IMR-90 (cell line): ENCODE data around the gene RAC3. TPM values are rescaled to one million over a fixed set of nuclear protein-coding genes. Genes with fewer than 3 reads are reported as not detected.
A peak's percentile ranks its signal among the peaks of the same experiment; 100 is the strongest.

Source experiments
- ATAC-seq: fragments of 200-7000 bp; cut with Tn5 transposase; 2 replicates; pipeline ENCODE4 v1.9.1; 2020; ENCODE audit warnings: low read depth, mild to moderate bottlenecking, moderate library complexity
- BruUV-seq: library from RNA; stranded (reverse); fragments of 400-500 nt; replicated peaks from 2 replicates; lab custom pipeline; 2021; lab: Mats Ljungman, UMichigan
- CTCF ChIA-PET: fragments of 300-600 bp; formaldehyde crosslinking; extraction: SDS; loops from one replicate; lab custom pipeline; 2021; ENCODE audit warnings: antibody characterized with exemption; lab: Yijun Ruan, JAX
- POLR2A ChIA-PET: fragments of 300-600 bp; sonication (Branson Sonifier 250); formaldehyde crosslinking; loops from one replicate; lab custom pipeline; 2022; ENCODE audit warnings: antibody characterized with exemption; ENCODE audit not compliant: unreplicated experiment; lab: Charles Lee
- DNase-seq: peaks from one replicate; pipeline ENCODE4 v3.0.0; 2013
- H2AFZ ChIP-seq: replicated peaks from 2 replicates; pipeline ENCODE3; 2013; ENCODE audit warnings: low read length, mild to moderate bottlenecking; ENCODE audit not compliant: poor library complexity
- H2AK5ac ChIP-seq: 2 replicates; pipeline ENCODE4 v1.6.1; 2013; ENCODE audit warnings: low read depth, low read length, inconsistent platforms
- H2AK9ac ChIP-seq: replicated peaks from 2 replicates; pipeline ENCODE3; 2013; ENCODE audit warnings: mild to moderate bottlenecking, low read depth, low read length, moderate library complexity; ENCODE audit not compliant: poor library complexity
- H2BK120ac ChIP-seq: 2 replicates; pipeline ENCODE4 v1.6.1; 2013; ENCODE audit warnings: low read depth, low read length, inconsistent platforms
- H2BK15ac ChIP-seq: 3 replicates; pipeline ENCODE4 v1.6.1; 2013; ENCODE audit warnings: low read depth, low read length, inconsistent platforms
- H2BK20ac ChIP-seq: 2 replicates; pipeline ENCODE4 v1.6.1; 2013; ENCODE audit warnings: low read depth, mild to moderate bottlenecking, inconsistent platforms, low read length, moderate library complexity
- H2BK5ac ChIP-seq: 2 replicates; pipeline ENCODE4 v1.6.1; 2013; ENCODE audit warnings: mild to moderate bottlenecking, low read depth, low read length, inconsistent platforms; ENCODE audit not compliant: poor library complexity, severe bottlenecking
- H3K14ac ChIP-seq: replicated peaks from 2 replicates; pipeline ENCODE4 v1.6.1; 2013; ENCODE audit warnings: low read depth, low read length, inconsistent platforms
- H3K18ac ChIP-seq: 2 replicates; pipeline ENCODE4 v1.6.1; 2013; ENCODE audit warnings: low read depth, low read length, control low read depth
- H3K23ac ChIP-seq: 2 replicates; pipeline ENCODE4 v1.6.1; 2013; ENCODE audit warnings: low read depth, low read length, inconsistent platforms
- H3K27ac ChIP-seq: 2 replicates; pipeline ENCODE4 v1.5.1; 2013; ENCODE audit warnings: mild to moderate bottlenecking, control low read depth, low read length; ENCODE audit not compliant: insufficient read depth
- H3K27me3 ChIP-seq: 2 replicates; pipeline ENCODE4 v1.6.1; 2013; ENCODE audit warnings: low read length; ENCODE audit not compliant: control insufficient read depth, insufficient read depth
- H3K36me3 ChIP-seq: 2 replicates; pipeline ENCODE4 v1.6.1; 2013; ENCODE audit warnings: low read length, mixed read lengths; ENCODE audit not compliant: control insufficient read depth, insufficient read depth
- H3K4ac ChIP-seq: 2 replicates; pipeline ENCODE4 v1.6.1; 2013; ENCODE audit warnings: low read depth, low read length, inconsistent platforms
- H3K4me1 ChIP-seq: 2 replicates; pipeline ENCODE4 v1.6.1; 2013; ENCODE audit warnings: low read length, mixed read lengths; ENCODE audit not compliant: control insufficient read depth, insufficient read depth
- H3K4me2 ChIP-seq: 2 replicates; pipeline ENCODE4 v1.6.1; 2013; ENCODE audit warnings: low read depth, mild to moderate bottlenecking, control low read depth, low read length, moderate library complexity
- H3K4me3 ChIP-seq: 2 replicates; pipeline ENCODE4 v1.5.1; 2013; ENCODE audit warnings: low read depth, mild to moderate bottlenecking, control low read depth, low read length, moderate library complexity; ENCODE audit not compliant: insufficient read depth
- H3K56ac ChIP-seq: 2 replicates; pipeline ENCODE4 v1.6.1; 2013; ENCODE audit warnings: low read length, inconsistent platforms; ENCODE audit not compliant: insufficient read depth; ENCODE audit errors: extremely low read depth
- H3K79me1 ChIP-seq, 2 experiments: 2 replicates each; pipeline ENCODE4 v1.6.1; 2013; ENCODE audit warnings: low read length in 2 of 2, inconsistent platforms in 1 of 2, low read depth in 1 of 2
- H3K9ac ChIP-seq: 2 replicates; pipeline ENCODE4 v1.6.1; 2013; ENCODE audit warnings: low read depth, low read length, control low read depth
- H3K9me1 ChIP-seq: 2 replicates; pipeline ENCODE4 v1.6.1; 2013; ENCODE audit warnings: low read length, inconsistent platforms; ENCODE audit not compliant: insufficient read depth
- H3K9me3 ChIP-seq: 2 replicates; pipeline ENCODE4 v1.6.1; 2013; ENCODE audit warnings: low read length; ENCODE audit not compliant: control insufficient read depth, insufficient read depth
- H4K20me1 ChIP-seq: 2 replicates; pipeline ENCODE4 v1.6.1; 2013; ENCODE audit warnings: low read length, inconsistent platforms; ENCODE audit not compliant: insufficient read depth
- H4K5ac ChIP-seq: 2 replicates; pipeline ENCODE4 v1.6.1; 2013; ENCODE audit warnings: mild to moderate bottlenecking, low read depth, low read length, control low read depth
- H4K8ac ChIP-seq, 2 experiments: 2 replicates each; pipeline ENCODE4 v1.6.1; 2013; ENCODE audit warnings: low read depth in 2 of 2, low read length in 2 of 2, control low read depth in 1 of 2, inconsistent platforms in 1 of 2
- H4K91ac ChIP-seq: 2 replicates; pipeline ENCODE4 v1.6.1; 2013; ENCODE audit warnings: low read depth, low read length, inconsistent platforms; ENCODE audit not compliant: insufficient read depth
- CEBPB ChIP-seq: IDR thresholded peaks from 2 replicates; pipeline ENCODE4 v1.6.1; 2012; ENCODE audit warnings: low read depth, low read length, improper control_type of control experiment
- MAZ ChIP-seq: IDR thresholded peaks from 2 replicates; pipeline ENCODE4 v1.6.1; 2012; ENCODE audit warnings: low read depth, mild to moderate bottlenecking, low read length, improper control_type of control experiment, moderate library complexity, borderline replicate concordance
- MXI1 ChIP-seq: IDR thresholded peaks from 2 replicates; pipeline ENCODE4 v1.6.1; 2012; ENCODE audit warnings: low read depth, mild to moderate bottlenecking, low read length, moderate library complexity, borderline replicate concordance
- RCOR1 ChIP-seq: IDR thresholded peaks from 2 replicates; pipeline ENCODE4 v1.6.1; 2012; ENCODE audit warnings: mild to moderate bottlenecking, low read length, improper control_type of control experiment; ENCODE audit not compliant: insufficient replicate concordance
- WGBS, 2 experiments: methylation state at CpG; one replicate each; pipeline versions ENCODE4 v1.1.5 to v1.1.7; 2013; ENCODE audit warnings: missing lambda C conversion rate in 2 of 2; ENCODE audit not compliant: insufficient read length in 1 of 2; ENCODE audit errors: extremely low coverage in 2 of 2; 5-methylcytosine and 5-hydroxymethylcytosine counted together
- dilution Hi-C: fragments of 300-500 bp; cut with HindIII; formaldehyde crosslinking; loops from one replicate; pipeline ENCODE4 v1.14.3; 2018; ENCODE audit warnings: low sequenced_read_pairs; ENCODE audit not compliant: unreplicated experiment
- in situ Hi-C: fragments of 300-500 bp; cut with MboI; formaldehyde crosslinking; loops from 3 replicates; pipeline ENCODE4 v1.14.3; 2019; ENCODE audit warnings: low sequenced_read_pairs, inconsistent platforms, mixed read lengths
- intact Hi-C: fragments of 100-400 bp; cut with micrococcal nuclease; formaldehyde crosslinking; loops from 2 replicates; pipeline ENCODE4 v1.10.0; 2022
- polyA plus RNA-seq, 3 experiments: library from polyadenylated mRNA; depleted of rRNA; stranded (reverse); fragments of >200 nt; gene quantifications; 2 replicates each; pipeline ENCODE4 v1.2.3, GENCODE V29; 2012; ENCODE audit warnings: low replicate concordance in 1 of 3
- total RNA-seq: library from RNA; depleted of rRNA; stranded (reverse); fragments of >200 nt; gene quantifications from 2 replicates; pipeline ENCODE4 v1.2.3, GENCODE V29; 2012
- TF ChIP-seq, protein P1 (sequence below): conservative IDR thresholded peaks from 2 replicates; pipeline ENCODE4 v1.5.1; 2012; ENCODE audit warnings: mild to moderate bottlenecking, low read depth, low read length, improper control_type of control experiment
- TF ChIP-seq, protein P2 (sequence below): fragments of 150-350 bp; IDR thresholded peaks from 2 replicates; pipeline ENCODE4 v1.6.1; 2017; ENCODE audit warnings: mild to moderate bottlenecking, antibody characterized with exemption, low read length, low read depth

Gene RAC3
- total and polyA plus RNA-seq, 2 of the 4 experiments (the other 2 are of a cell fraction) = 5.7 to 23.4 TPM

DNA sequence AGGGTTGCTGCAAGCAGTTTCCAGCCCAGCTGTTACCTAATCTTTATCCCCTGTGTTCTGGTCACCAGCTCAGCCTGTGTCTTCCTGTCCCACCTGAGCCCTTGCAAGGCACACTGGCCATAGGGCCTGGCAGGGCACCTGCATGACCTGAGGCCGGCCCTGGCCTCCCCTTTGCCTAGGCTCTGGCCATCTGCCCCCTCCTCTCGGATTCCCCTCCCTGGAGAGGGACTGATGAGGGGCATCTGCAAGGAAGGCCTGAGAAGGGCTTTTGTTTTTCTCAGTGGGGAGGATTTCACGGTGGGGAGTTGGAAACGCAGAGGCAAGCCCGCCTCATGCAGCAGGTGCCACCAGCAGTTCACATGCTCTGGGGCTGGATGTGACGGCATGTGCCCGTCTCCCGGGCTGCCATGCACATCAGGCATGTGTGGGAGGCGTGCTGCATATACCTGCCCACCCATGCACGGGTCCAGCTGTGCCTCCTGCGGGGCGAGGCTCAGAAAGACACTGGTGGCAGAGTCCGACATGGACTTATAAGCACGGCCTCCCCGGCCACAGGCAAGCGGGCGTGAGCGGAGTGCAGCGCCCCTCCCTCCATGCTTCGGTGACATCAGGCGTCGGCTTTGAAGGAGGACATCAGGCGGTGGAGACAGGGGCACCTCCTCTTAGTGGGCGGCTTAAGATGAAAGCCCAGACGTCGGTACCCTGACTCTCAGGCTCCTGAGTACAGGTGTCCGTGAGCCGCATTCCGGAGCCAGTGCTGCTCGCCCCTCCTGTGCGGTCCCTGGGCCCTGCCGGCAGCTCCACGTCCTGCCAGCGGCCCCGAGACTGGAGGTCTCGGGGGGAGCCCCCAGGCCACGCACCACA, 37.5 kb upstream of the RAC3 start:
- Histone ChIP-seq H2AK9ac (peak overlapping the region; percentile 19), H3K18ac (no peak overlapping the region), H3K27me3 (no peaks in the 10 kb centered on the region), H3K4me3 (no peak overlapping the region), H3K27ac (no peak overlapping the region), H3K9ac (no peak overlapping the region), H3K9me3 (no peaks in the 10 kb centered on the region), H3K23ac (no peak overlapping the region), H3K4me2 (no peak overlapping the region), H2BK120ac (no peak overlapping the region), H3K56ac (no peak overlapping the region), H4K20me1 (peaks cover 6% of the 10 kb centered on the region), H3K4ac (no peak overlapping the region), H3K79me1 (peaks cover 9 to 27% of the 10 kb centered on the region in 2 experiments; a peak in 3 of 4 replicates), H2BK5ac (no peak overlapping the region), H4K5ac (no peak overlapping the region), H4K8ac (no peak overlapping the region), H4K91ac (no peak overlapping the region), H2AK5ac (no peak overlapping the region; the same call in 1 of the 2 replicates), H3K14ac (no peak overlapping the region), H2AFZ (peak overlapping the region; percentile 10), H2BK15ac (no peak overlapping the region), H3K36me3 (peaks cover 10% of the 10 kb centered on the region), H2BK20ac (no peak overlapping the region), H3K9me1 (no peaks in the 10 kb centered on the region), H3K4me1 (peaks cover 13% of the 10 kb centered on the region)
- no TSS peak for BruUV-seq
- ATAC-seq (no peak), DNase-seq (no peak)
- POLR2A ChIA-PET = no interaction called here
- TF ChIP-seq, protein P1, sequence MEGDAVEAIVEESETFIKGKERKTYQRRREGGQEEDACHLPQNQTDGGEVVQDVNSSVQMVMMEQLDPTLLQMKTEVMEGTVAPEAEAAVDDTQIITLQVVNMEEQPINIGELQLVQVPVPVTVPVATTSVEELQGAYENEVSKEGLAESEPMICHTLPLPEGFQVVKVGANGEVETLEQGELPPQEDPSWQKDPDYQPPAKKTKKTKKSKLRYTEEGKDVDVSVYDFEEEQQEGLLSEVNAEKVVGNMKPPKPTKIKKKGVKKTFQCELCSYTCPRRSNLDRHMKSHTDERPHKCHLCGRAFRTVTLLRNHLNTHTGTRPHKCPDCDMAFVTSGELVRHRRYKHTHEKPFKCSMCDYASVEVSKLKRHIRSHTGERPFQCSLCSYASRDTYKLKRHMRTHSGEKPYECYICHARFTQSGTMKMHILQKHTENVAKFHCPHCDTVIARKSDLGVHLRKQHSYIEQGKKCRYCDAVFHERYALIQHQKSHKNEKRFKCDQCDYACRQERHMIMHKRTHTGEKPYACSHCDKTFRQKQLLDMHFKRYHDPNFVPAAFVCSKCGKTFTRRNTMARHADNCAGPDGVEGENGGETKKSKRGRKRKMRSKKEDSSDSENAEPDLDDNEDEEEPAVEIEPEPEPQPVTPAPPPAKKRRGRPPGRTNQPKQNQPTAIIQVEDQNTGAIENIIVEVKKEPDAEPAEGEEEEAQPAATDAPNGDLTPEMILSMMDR = no peak
- TF ChIP-seq MAZ (no peak), MXI1 (no peak), CEBPB (no peak), RCOR1 (no peak)
- TF ChIP-seq, protein P2, sequence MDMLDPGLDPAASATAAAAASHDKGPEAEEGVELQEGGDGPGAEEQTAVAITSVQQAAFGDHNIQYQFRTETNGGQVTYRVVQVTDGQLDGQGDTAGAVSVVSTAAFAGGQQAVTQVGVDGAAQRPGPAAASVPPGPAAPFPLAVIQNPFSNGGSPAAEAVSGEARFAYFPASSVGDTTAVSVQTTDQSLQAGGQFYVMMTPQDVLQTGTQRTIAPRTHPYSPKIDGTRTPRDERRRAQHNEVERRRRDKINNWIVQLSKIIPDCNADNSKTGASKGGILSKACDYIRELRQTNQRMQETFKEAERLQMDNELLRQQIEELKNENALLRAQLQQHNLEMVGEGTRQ = no peak
- dilution Hi-C loops (no loop called here), intact Hi-C loops (no loop called here), in situ Hi-C loops (no loop called here)
- CTCF ChIA-PET = no interaction called here
- 94% methylated on average over 20 of the region's 37 CpGs; no CpG with 5 or more reads in 1 of the 2 experiments for WGBS, 2 experiments
